A549 (cell line): ENCODE measurements around the gene NFYC. TPM values are rescaled to one million over a fixed set of nuclear protein-coding genes. Genes with fewer than 3 reads are reported as not detected.

Experiments
- ATAC-seq, 2 experiments: fragments of 200-7000 bp in 1 of 2; fragments of >200 bp in 1 of 2; cut with Nextera tagmentation in 1 of 2; cut with Tn5 transposase in 1 of 2; 3 replicates each; pipeline versions ENCODE4 v1.8.0 to v1.9.1; 2018 to 2020; ENCODE audit warnings: mild to moderate bottlenecking in 1 of 2, moderate library complexity in 1 of 2
- CTCF ChIA-PET: fragments of 300-600 bp; sonication (Branson Sonifier 250); formaldehyde crosslinking; extraction: SDS; loops from one replicate; lab custom pipeline; 2021; ENCODE audit warnings: antibody characterized with exemption, inconsistent platforms; lab: Yijun Ruan, JAX
- POLR2A ChIA-PET: fragments of 350-600 bp; formaldehyde crosslinking; extraction: SDS; loops from one replicate; lab custom pipeline; 2021; ENCODE audit warnings: antibody characterized with exemption, inconsistent platforms; lab: Yijun Ruan, JAX
- DNase-seq, 2 experiments: peaks; one replicate each; pipeline versions ENCODE4 v3.0.0 to v3.0.0-alpha.2; 2011 to 2016; ENCODE audit warnings: low read depth in 1 of 2, low spot score in 1 of 2
- FAIRE-seq: peaks from 2 replicates; lab custom pipeline; 2011; peaks lifted over from hg19 to GRCh38; lab: Jason Lieb, UNC
- H3K27ac ChIP-seq, 2 experiments: fragments of >200 bp; sonication (Bioruptor Twin); formaldehyde crosslinking; 3 replicates each; pipeline ENCODE4 v1.5.1; 2016 to 2017
- H3K4me1 ChIP-seq: fragments of >200 bp; sonication (Bioruptor Twin); formaldehyde crosslinking; 3 replicates; pipeline ENCODE4 v1.6.1; 2016
- H3K4me2 ChIP-seq: fragments of >200 bp; sonication (Bioruptor Twin); formaldehyde crosslinking; 3 replicates; pipeline ENCODE4 v1.6.1; 2016
- H3K4me3 ChIP-seq: fragments of >200 bp; sonication (Bioruptor Twin); formaldehyde crosslinking; 3 replicates; pipeline ENCODE4 v1.5.1; 2016
- H3K9me3 ChIP-seq: fragments of >200 bp; sonication (Bioruptor Twin); formaldehyde crosslinking; 3 replicates; pipeline ENCODE4 v1.6.1; 2016
- ATOH8 ChIP-seq: fragments of 250-450 bp; sonication (Bioruptor Pico); IDR thresholded peaks from 2 replicates; pipeline ENCODE4 v1.5.0; 2020; ENCODE audit warnings: low read depth, mild to moderate bottlenecking, moderate library complexity
- CHD4 ChIP-seq: fragments of 200-600 bp; sonication (generic); IDR thresholded peaks from 2 replicates; pipeline ENCODE4 v1.6.1; 2016; ENCODE audit warnings: antibody characterized with exemption, mild to moderate bottlenecking, borderline replicate concordance
- E2F6 ChIP-seq: IDR thresholded peaks from 2 replicates; pipeline ENCODE4 v1.6.1; 2012; ENCODE audit warnings: low read depth, borderline replicate concordance
- EHMT2 ChIP-seq: fragments of 200-600 bp; sonication (generic); IDR thresholded peaks from 2 replicates; pipeline ENCODE4 v1.6.1; 2016; ENCODE audit warnings: antibody characterized with exemption, low read depth, mild to moderate bottlenecking, moderate library complexity
- EP300 ChIP-seq, 2 experiments: fragments of >200 bp; sonication (Bioruptor Twin); formaldehyde crosslinking; IDR thresholded peaks; 2 replicates in 1 of 2; 3 replicates in 1 of 2; pipeline ENCODE4 v1.6.1; 2016 to 2017
- FOSB ChIP-seq: fragments of 250-450 bp; sonication (Bioruptor Pico); IDR thresholded peaks from 2 replicates; pipeline ENCODE4 v1.5.0; 2020; ENCODE audit warnings: mild to moderate bottlenecking, moderate library complexity
- FOXS1 ChIP-seq: fragments of 250-450 bp; sonication (Bioruptor Pico); IDR thresholded peaks from 2 replicates; pipeline ENCODE4 v1.5.0; 2020; ENCODE audit warnings: mild to moderate bottlenecking, moderate library complexity
- HDAC2 ChIP-seq: fragments of 200-600 bp; sonication (generic); IDR thresholded peaks from 2 replicates; pipeline ENCODE4 v1.6.1; 2016
- HES2 ChIP-seq: fragments of >200 bp; sonication (Bioruptor Twin); formaldehyde crosslinking; IDR thresholded peaks from 2 replicates; pipeline ENCODE4 v1.6.1; 2016
- HOXA7 ChIP-seq: fragments of 250-450 bp; sonication (Bioruptor Pico); IDR thresholded peaks from 2 replicates; pipeline ENCODE4 v1.5.0; 2020; ENCODE audit warnings: mild to moderate bottlenecking, moderate library complexity
- HOXB13 ChIP-seq: fragments of 250-450 bp; sonication (Bioruptor Pico); IDR thresholded peaks from 2 replicates; pipeline ENCODE4 v1.5.0; 2020; ENCODE audit warnings: low read depth, mild to moderate bottlenecking, moderate library complexity
- HOXB5 ChIP-seq: fragments of 250-450 bp; sonication (Bioruptor Pico); IDR thresholded peaks from 2 replicates; pipeline ENCODE4 v1.5.0; 2020; ENCODE audit warnings: mild to moderate bottlenecking, moderate library complexity
- JUNB ChIP-seq: fragments of >200 bp; sonication (Bioruptor Twin); formaldehyde crosslinking; IDR thresholded peaks from 2 replicates; pipeline ENCODE4 v1.6.1; 2016
- KDM5A ChIP-seq: fragments of 200-600 bp; sonication (generic); IDR thresholded peaks from 2 replicates; pipeline ENCODE4 v1.6.1; 2016; ENCODE audit warnings: antibody characterized with exemption, mild to moderate bottlenecking
- MAX ChIP-seq: IDR thresholded peaks from 2 replicates; pipeline ENCODE4 v1.6.1; 2012
- NR3C1 ChIP-seq: fragments of >200 bp; sonication (Bioruptor Twin); formaldehyde crosslinking; IDR thresholded peaks from 3 replicates; pipeline ENCODE4 v1.6.1; 2017
- PBX3 ChIP-seq: IDR thresholded peaks from 2 replicates; pipeline ENCODE4 v1.6.1; 2012
- PHF8 ChIP-seq: fragments of 200-600 bp; sonication (generic); IDR thresholded peaks from 2 replicates; pipeline ENCODE4 v1.6.1; 2016; ENCODE audit warnings: low read depth, mild to moderate bottlenecking, antibody characterized with exemption, moderate library complexity, borderline replicate concordance
- POLR2AphosphoS2 ChIP-seq: conservative IDR thresholded peaks from 2 replicates; pipeline ENCODE4 v1.6.1; 2012; ENCODE audit warnings: low read length, improper control_type of control experiment, inconsistent platforms
- RAD21 ChIP-seq, 2 experiments: fragments of >200 bp in 1 of 2; sonication (Bioruptor Twin) in 1 of 2; formaldehyde crosslinking in 1 of 2; IDR thresholded peaks in 1 of 2; conservative IDR thresholded peaks in 1 of 2; 2 replicates in 1 of 2; 3 replicates in 1 of 2; pipeline ENCODE4 v1.6.1; 2012 to 2018; ENCODE audit warnings: inconsistent platforms in 1 of 2
- RARB ChIP-seq: fragments of 250-450 bp; sonication (Bioruptor Pico); IDR thresholded peaks from 2 replicates; pipeline ENCODE4 v1.8.0; 2021; ENCODE audit warnings: mild to moderate bottlenecking, moderate library complexity
- REST ChIP-seq: fragments of 200-600 bp; sonication (generic); IDR thresholded peaks from 2 replicates; pipeline ENCODE4 v1.6.1; 2016; ENCODE audit warnings: antibody characterized with exemption, mild to moderate bottlenecking, moderate library complexity
- SMC3 ChIP-seq: fragments of >200 bp; sonication (Bioruptor Twin); formaldehyde crosslinking; IDR thresholded peaks from 3 replicates; pipeline ENCODE4 v1.6.1; 2018; ENCODE audit warnings: inconsistent platforms
- TFCP2L1 ChIP-seq: fragments of 250-450 bp; sonication (Bioruptor Pico); IDR thresholded peaks from 2 replicates; pipeline ENCODE4 v1.5.0; 2021; ENCODE audit warnings: mild to moderate bottlenecking
- USF2 ChIP-seq: fragments of 450-650 bp; IDR thresholded peaks from 2 replicates; pipeline ENCODE4 v1.6.1; 2014; ENCODE audit warnings: antibody characterized with exemption
- ZC3H11A ChIP-seq: fragments of 450-650 bp; IDR thresholded peaks from 2 replicates; pipeline ENCODE4 v1.6.1; 2014; ENCODE audit warnings: antibody characterized with exemption, mild to moderate bottlenecking
- ZSCAN20 ChIP-seq: fragments of 250-450 bp; sonication (Bioruptor Pico); IDR thresholded peaks from 2 replicates; pipeline ENCODE4 v1.8.0; 2022; ENCODE audit warnings: mild to moderate bottlenecking, moderate library complexity
- WGBS: methylation state at CpG from one replicate; pipeline ENCODE4 v1.1.6; 2017; ENCODE audit errors: missing lambda C conversion rate; 5-methylcytosine and 5-hydroxymethylcytosine counted together
- polyA plus RNA-seq, 4 experiments: library from polyadenylated mRNA; depleted of rRNA in 3 of 4; stranded (reverse); fragments of >200 nt; fragmentation: RNase III in 1 of 4; extraction: RNeasy Plus Mini Kit Qiagen cat#74134 plus additional on column Dnase treatment in 1 of 4; gene quantifications; 2 replicates in 3 of 4; 3 replicates in 1 of 4; pipeline ENCODE4 v1.2.3, GENCODE V29; 2011 to 2017

The NFYC gene
- polyA plus RNA-seq, 2 of the 4 experiments (the other 2 are of a cell fraction): 35.1 to 43.4 TPM

GRCh38 chr1:40743452-40743851 lies 51.9 kb downstream of the NFYC start:
- Histone ChIP-seq H3K4me1 (peaks cover 18% of the 10 kb centered on the region), H3K27ac (no peak overlapping the region), H3K9me3 (no peaks in the 10 kb centered on the region), H3K4me3 (no peak overlapping the region), H3K4me2 (no peak overlapping the region)
- TF ChIP-seq HES2 (no peak), FOXS1 (CRISPR knock-in tag) (no peak), NR3C1 (no peak), KDM5A (no peak), HOXB13 (CRISPR knock-in tag) (no peak), ZC3H11A (no peak), POLR2AphosphoS2 (no peak), RARB (CRISPR knock-in tag) (no peak), CHD4 (no peak)
- ATAC-seq (no peak), FAIRE-seq (no peak), DNase-seq (no peak)
- CTCF ChIA-PET: no interaction called here
- POLR2A ChIA-PET: no interaction called here
- 94% methylated on average over 3 of the region's 3 CpGs for WGBS

- FAIRE-seq (no peak), ATAC-seq (no peak), DNase-seq (no peak)
- Histone ChIP-seq H3K9me3 (no peaks in the 10 kb centered on the region), H3K4me3 (no peak overlapping the region), H3K27ac (no peak overlapping the region), H3K4me2 (no peak overlapping the region), H3K4me1 (peaks cover 18% of the 10 kb centered on the region)
- 84% methylated on average over 3 of the region's 3 CpGs for WGBS
- ChIA-PET CTCF (no interaction called here), POLR2A (no interaction called here)
- no peak for TF ChIP-seq EP300 (IDR thresholded peaks at IDR 0.05)
- no peak for TF ChIP-seq FOSB (CRISPR knock-in tag)
- TF ChIP-seq PHF8: no peak
- TF ChIP-seq EHMT2: no peak
- TF ChIP-seq PBX3: no peak
- no peak for TF ChIP-seq NR3C1
- TF ChIP-seq RAD21 (conservative IDR thresholded peaks at IDR 0.05 in 1 of 2, IDR thresholded peaks at IDR 0.05 in 1 of 2): no peak
- TF ChIP-seq HOXA7 (CRISPR knock-in tag): no peak
- TF ChIP-seq REST: no peak
- TF ChIP-seq POLR2AphosphoS2: no peak
- no peak for TF ChIP-seq ATOH8 (CRISPR knock-in tag)
- TF ChIP-seq HOXB5: no peak
- no peak for TF ChIP-seq MAX
- no peak for TF ChIP-seq JUNB
- no peak for TF ChIP-seq E2F6
- no peak for TF ChIP-seq TFCP2L1 (CRISPR knock-in tag)
- no peak for TF ChIP-seq ZSCAN20
- no peak for TF ChIP-seq HDAC2
- TF ChIP-seq SMC3: no peak
- TF ChIP-seq USF2: no peak
Observed at GRCh38 chr1:40743860-40744259, 52.4 kb downstream of the NFYC start.
